CD1c-positive myeloid dendritic cell (primary cell): ENCODE measurements around the gene RIC8B.
"Not testable (repeated sequence)": the region's sequence is repeated elsewhere in the genome, so short reads cannot be mapped to it uniquely, and the experiment has no call there.

Experiments
- DNase-seq: peaks from one replicate; pipeline ENCODE4 v3.0.0-alpha.2; 2016; ENCODE audit errors: extremely low spot score

The RIC8B gene

GRCh38 chr12:106902053-106902452, 127.6 kb downstream of the RIC8B start:
- DNase-seq, result no peak

GRCh38 chr12:106903241-106903945, 128.9 kb downstream of the RIC8B start:
- DNase-seq, result peak; percentile 43

- no peak for DNase-seq
These were observed 132.2 kb downstream of the RIC8B start for GRCh38 chr12:106906715-106907114.

- no peak for DNase-seq
These were observed 132.9 kb downstream of the RIC8B start for GRCh38 chr12:106907411-106907810.

- no peak for DNase-seq
These were observed 133.4 kb downstream of the RIC8B start for GRCh38 chr12:106907846-106908245.

DNA sequence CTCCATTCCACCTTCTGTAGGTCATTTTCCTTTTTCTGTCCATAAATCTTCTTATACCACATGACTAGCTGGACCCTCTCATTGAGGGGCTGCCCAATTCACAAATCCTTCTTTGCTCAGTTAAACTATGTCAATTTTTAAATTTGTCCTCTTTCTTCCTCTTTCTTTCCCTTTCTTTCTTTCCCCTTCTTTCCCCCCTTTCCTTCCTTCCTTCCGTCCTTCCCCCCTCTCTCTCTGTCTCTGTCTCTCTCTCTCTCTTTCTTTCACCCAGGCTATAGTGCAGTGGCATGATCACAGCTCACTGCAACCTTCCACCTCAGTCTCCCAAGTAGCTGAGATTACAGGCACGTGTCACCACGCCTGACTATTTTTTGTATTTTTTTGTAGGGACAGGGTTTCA, 134.1 kb downstream of the RIC8B start:
- DNase-seq, result no peak

GRCh38 chr12:106910202-106910601, 135.7 kb downstream of the RIC8B start:
- DNase-seq, result peak; percentile 79

- no peak for DNase-seq
These were observed 137.1 kb downstream of the RIC8B start for GRCh38 chr12:106911581-106911980.

GRCh38 chr12:106913456-106913855, 139.0 kb downstream of the RIC8B start:
- DNase-seq, result no peak

DNA sequence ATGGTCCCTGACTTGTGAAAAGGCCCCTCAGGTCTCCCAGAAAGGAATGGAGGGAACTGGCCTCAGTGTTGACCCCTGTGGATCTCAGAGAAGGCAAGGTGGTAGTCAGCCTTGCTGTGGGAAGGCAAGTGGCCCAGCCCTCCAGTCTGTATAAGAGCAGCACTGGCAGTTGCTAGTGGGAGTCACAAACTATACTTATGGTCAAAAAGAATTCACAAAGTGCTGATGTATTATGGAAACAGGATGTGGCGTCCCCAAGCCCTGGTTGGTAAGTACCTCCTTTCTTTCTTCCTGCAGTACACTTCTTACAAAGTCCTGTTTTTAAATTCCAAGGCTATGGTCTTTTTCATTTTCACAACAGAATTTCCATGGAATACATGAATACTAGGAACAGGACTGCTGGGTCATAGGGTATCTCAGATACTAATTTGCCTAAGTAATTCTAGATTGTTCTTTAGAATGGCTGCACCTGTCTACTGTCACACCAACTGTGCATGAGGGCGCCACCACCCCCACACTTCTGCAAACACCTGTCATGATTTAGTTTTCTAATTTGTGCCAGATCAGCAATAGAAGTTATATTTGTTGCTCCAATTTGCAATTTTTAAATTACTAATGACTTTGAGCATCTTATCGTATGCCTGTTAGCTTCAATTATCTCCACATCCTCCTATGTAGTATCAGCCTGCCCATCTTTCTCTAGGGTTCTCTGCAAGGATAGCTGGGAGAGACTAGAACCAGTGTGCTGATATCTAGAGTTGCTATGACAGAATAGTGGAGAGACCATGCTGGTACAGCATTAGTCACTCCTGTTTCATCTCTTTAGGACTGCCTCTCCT, 140.5 kb downstream of the RIC8B start:
- DNase-seq, result no peak

DNA sequence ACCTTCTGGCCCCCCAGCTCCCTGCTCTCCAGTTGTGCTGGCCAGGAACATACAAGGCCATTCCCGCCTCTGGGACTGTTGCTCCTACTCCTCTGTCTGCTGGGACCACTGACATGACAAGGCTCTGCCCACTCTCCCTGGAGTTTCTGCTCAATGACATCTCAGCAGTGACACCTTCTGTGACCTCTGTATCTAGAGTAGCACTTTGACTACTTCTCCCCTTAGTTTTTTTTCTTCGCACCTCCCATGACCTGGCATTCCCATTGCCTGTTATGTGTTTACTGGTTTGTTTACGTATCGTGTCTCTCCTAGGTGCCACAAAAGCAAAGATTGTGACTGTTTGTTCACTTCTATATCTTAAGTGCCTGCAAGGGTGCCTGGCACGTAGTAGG, 141.1 kb downstream of the RIC8B start:
- DNase-seq, result no peak

GRCh38 chr12:106917503-106917902, 143.0 kb downstream of the RIC8B start:
- no peak for DNase-seq

DNA sequence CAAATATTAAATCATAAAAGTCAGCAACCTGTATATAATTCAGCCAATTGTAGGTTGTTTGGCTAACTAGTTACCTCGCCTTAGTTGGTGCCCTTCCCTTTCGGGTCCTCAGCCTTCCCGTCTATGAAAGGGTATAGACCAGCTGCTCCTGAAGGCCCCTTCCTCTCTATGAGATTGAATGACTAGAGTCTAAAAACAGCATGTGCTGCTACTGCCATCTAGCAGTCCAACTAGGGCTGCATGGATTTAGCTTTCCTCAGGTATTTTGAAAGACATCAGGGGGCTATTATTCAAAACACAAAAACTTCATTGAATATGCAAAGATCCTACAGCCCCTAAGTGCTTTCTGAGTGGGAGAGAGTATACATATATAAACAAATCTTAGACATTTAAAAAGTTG, 144.3 kb downstream of the RIC8B start:
- DNase-seq, result no peak

- peak; percentile 73 for DNase-seq
These were observed 145.5 kb downstream of the RIC8B start for GRCh38 chr12:106919910-106920544.

DNA sequence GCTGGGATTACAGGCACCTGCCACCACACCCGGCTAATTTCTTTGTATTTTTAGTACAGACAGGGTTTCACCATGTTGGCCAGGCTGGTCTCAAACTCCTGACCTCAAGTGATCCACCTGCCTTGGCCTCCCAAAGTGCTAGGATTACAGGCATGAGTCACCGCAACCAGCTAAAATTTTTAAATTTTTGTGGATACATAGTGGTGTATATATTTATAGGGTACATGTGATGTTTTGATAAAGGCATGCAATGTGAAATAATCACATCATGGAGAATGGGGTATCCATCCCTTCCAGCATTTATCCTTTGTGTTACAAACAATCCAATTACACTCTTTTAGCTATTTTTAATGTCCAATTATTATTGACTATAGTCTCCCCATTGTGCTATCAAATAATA, 147.5 kb downstream of the RIC8B start:
- DNase-seq, result not testable (repeated sequence)

- DNase-seq, result not testable (repeated sequence)
These were observed 149.1 kb downstream of the RIC8B start for GRCh38 chr12:106923594-106923993.

DNA sequence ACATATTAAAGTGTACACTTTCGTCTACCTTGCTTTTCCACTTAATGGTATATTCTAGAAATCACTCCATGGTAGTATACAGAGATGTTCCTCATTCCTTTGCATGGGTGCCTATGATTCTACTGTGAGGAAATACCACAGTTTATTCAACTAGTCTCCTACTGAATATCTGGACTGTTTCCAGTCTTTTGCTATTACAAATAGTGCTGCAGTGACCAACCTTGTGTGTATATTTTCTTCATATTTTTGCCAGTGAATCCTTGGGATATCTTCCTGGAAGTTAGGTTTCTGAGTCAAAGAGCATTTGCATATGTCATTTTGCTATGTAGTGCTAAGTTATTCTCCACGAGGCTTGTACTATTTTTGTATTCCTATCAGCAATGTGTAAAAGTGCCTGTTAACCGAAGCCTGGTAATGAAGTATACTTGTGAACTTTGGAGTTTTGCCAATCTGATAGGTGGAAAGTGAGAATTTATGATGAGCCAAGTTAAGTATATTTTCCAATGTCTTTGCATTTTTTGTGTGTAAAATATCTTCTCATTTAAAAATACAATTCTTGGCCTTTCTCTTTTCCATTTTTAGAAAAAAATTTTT, 149.9 kb downstream of the RIC8B start:
- DNase-seq, result no peak

GRCh38 chr12:106926657-106927056, 152.2 kb downstream of the RIC8B start:
- DNase-seq, result no peak

GRCh38 chr12:106934277-106934676, 159.8 kb downstream of the RIC8B start:
- no peak for DNase-seq
